GM21526 (cell line): ENCODE results near the gene CCDC201.
"Not testable (repeated sequence)": the region's sequence is repeated elsewhere in the genome, so short reads cannot be mapped to it uniquely, and the experiment has no call there.

Source experiments
- ATAC-seq: cut with Tn5 transposase; IDR thresholded peaks from one replicate; pipeline ENCODE4 v1.9.1; 2021; ENCODE audit warnings: moderate library complexity; ENCODE audit not compliant: unreplicated experiment, low FRiP score

The CCDC201 gene

DNA sequence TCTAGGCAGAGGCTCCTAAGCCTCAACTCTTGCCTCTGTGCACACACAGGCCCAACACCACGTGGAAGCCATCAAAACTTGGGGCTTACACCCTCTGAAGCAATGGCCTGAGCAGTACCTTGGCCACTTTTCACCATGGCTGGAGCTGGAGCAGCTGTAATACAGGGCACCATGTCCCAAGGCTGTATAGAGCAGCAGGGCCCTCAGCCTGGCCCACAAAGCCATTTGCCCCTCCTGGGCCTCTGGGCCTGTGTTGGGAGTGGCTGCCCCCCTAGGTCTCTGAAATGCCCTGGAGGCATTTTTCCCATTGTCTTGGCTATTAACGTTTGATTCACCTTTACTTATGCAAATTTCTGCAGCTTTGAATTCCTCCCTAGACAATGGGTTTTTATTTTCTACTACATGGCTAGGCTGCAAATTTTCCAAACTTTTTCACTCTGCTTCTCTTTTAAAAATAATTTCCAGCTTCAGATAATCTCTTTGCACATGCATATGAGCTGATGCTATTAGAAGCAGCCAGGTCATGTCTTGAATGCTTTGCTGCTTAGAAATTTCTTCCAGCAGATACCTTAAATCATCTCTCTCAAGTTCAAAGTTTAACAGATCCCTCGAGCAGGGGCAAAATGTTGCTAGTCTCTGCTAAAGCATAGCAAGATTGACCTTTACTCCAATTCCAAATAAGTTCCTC lies 5.7 kb upstream of the CCDC201 start:
- ATAC-seq: no peak

DNA sequence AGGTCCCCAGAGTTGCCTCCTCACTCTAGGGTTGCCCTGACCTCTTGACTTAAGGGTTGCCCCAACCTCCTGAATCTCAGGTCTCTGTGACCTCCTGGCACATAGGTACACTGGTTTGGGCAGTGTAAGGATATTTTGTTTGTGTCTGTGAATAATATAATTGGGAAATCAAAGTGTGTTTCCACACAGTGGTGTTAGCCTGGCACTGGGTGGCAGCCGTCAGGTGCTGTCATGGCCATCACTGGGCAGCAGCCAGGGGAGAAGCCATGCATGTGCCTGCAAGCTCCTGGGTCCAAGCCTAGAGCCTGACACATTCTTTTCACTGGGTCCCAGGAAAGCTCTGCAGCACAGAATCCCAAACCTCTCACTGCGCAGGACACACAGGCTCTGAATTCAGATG lies 3.6 kb upstream of the CCDC201 start:
- ATAC-seq: no peak

DNA sequence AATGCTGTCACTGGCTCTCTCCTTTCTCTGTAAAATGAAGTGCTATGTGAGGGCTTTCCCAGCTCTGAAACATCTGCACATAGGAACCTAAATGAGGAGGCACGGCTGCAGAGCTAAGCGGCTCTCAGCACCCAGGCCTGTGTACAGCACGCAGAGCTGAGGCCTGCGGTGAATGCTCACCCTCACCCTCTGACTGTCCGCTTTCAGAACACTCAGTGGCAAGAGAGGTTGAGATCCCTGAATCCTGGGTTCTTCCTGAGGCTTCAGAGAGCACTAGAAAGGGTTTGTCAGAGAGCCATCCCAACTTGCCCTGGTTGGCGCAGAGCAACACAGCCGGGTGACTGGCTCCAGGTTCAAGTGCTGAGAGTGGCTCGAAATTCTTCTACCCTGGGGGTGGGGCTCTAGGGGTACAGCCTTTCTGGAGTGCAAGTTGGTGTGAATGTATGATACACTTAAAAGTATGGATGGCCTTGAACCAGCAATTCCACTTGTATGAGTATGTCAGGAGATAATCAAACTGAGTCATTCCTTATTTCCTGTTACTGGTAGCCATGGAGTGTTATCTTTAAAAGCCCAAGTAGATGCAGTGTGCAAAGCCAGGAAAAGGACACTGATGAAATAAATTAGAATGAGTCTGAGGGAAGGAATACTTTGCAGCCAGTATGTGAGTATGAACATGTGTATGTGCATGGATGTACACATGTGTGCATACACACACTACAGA lies 1.7 kb upstream of the CCDC201 start:
- ATAC-seq: no peak

DNA sequence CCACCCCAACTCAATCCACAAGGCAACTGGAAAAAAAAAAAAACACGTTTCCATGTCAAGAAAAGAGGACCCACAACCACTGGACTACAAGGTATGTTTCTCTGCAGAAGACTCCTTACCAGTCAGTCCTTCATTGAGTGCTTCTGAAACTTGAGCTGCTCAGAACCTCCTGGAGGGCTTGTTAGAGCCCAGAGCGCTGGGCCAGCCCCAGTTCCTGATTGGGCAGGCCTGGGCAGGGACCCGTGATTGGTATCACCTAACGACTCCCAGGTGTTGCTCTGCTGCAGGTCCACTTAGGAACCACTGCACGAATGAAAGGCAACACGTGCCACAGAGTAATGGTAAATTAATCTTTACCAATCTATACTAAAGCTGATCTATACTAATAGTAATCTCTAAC lies 473 bp upstream of the CCDC201 start:
- no peak for ATAC-seq

DNA sequence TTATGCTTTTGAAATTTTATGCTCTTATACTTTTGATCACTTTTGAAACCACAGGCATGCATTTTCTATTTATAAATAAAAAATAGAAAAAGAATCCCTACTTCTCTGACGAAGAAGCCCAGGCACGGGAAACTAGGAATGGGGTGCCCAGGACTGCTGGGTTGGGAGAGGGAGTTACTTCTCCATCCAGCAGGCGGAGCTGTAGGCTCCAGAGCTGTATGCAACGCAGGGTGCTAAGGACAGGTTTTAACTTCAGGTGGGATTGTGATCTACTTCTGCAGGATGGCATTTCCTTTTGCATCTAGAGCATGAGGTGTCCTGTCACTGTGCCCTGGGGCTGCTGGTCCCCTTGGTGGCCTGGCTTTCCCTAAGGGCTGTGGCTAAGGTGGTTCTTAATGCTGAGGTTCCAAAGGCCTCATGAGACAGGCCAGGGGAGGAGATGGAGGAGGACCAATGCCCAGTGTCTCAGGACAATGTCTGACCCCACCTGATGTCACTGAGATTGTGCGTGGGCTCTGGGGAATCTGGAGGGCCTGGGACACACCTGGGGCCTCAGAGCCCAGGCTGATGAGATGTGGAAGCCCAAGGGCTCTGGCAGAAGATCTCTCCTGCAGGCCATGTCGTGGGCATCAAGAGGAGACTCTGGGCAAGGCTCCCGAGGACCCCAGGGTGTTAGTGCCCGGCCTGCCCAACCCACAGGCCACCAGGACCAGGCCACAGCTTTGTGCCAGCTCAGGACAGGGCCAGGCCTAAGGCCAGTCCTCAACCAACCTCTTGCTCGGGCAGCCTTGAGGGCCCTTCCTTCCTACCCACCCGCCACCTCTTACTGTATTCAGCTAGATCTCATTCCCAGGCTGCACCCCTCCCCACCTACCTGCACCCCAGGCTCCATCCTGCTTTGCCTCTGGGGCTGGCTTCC lies 507 bp downstream of the CCDC201 start:
- ATAC-seq: no peak

DNA sequence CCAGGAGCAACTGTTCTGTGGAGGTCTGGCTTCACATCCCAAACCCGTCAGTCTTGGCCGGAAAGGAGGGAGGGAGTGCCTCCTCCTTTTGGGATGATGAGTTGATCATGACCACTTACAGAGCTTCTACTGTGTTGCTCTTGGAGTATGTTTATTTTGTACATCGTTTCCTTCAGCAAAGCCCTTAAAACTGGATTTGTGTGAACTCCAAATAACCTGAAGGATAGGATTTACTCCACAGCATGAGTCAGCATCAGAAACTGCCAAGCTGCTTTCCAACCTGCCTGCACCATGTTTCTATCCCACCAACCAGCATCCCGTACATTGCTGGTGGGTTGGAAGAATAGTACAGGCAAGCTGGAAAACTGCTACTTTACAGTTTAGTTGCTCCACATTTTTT lies 3.5 kb downstream of the CCDC201 start:
- no peak for ATAC-seq

DNA sequence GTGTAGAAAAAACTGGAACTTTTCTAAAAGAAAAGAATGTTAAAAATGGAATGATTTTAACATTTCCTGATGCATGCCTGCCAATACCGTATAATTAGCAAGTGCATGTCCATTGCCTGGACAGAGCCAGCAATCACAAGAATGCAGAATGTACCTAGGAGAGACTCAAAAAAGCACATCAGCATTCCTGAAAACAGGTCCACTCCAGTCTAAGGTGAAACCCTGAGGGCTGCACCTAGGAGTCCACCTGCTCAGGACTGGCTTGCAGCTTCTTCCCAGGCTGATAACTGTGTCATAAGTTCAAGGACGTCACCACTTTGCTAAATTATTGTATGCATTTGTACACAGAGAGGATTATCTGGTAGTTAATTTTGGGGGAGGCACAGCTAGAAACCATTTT lies 5.4 kb downstream of the CCDC201 start:
- no peak for ATAC-seq

DNA sequence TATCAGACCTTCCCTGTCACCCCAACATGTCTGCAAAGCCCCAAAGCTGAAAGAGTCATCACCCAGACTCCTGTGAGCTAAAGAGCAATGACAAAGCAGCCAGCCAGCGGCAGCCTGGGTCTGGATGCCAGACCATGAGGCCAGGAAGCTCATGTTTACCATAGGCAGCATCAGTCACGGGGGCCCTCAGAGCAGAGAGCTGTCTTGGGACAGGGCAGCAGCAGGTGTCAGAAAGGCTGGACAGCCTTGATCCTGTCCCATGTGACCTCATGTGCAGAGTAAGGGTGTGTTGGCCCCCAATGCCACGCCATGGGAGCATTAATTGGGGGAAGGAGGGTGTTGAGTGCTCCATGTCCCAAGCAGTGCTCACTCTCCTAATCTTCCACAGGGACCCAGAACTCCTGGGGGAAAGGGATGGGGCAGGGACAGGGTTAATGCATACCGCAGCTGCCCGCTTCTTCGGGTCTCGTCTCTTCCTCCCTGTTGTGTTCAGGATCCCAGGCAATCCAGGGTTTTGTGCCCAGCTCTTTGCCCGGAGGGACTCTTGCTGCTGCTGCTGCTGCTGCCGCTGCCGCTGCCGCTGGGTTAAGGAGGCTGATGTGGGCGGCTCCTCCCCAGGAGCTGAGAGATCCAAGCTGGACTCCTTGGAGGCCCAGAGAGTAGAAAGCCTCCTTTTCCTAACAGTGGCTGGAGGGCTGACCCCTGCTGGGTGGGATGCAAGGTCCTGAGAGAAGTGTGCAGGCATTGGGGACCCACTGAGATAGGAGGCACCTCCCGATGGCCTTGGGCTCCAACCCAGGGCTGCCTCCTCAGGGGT lies 7.1 kb downstream of the CCDC201 start:
- no peak for ATAC-seq

DNA sequence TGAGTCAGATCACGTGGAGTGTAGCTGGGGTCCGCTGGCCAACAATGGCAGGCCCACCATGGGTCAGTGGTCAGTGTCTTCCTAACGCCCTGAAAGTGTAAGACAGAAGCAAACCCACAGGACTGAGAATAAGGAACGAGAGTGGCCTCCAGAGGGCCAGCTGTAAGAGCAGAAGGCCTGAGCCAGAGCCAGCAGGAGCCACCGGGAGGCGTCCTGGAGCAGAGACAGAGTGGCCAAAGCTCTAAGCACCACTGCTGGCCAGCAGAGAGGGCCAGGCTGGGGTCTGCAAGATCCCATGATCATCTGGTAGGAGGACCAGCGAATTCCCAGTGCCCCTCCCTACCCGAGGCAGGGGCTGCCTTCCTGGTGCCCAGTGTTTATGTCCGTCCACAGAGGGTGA lies 9.2 kb downstream of the CCDC201 start:
- no peak for ATAC-seq

DNA sequence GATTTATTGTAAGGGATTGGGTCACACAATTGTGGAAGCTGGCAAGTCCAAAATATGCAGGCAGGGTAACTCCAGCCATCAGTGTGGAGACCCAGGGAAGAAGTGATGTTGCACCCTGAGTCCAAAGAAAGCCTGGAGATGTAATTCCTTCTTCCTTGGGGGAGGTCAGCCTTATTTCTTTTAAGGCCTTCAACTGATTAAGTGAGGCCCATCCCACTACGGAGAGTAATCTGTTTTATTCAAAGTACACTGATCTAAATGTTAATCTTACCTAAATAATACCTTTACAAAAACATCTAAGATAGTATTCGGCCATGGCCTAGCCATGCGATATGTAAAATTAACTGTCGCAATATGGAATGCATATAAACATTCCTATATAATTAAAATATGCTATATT lies 16.0 kb downstream of the CCDC201 start:
- not testable (repeated sequence) for ATAC-seq

DNA sequence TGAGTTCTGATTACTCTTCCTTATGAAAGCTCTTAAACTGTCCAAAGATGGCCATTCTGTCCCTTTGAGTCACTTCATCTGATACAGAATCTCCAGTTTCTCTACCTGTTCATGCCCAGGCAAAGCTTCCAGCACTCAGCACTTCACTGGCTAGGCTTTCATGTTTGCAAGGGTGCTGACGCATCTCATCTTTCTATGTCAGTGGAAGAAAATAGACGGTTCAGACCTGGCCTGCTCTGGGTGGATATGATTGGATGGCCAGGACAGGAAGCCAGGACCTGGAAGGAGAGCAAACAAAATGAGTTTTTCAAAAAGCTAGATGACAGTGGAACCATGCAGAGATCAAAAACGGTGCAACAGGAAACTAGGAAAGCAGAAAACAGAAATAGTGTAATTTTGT lies 17.2 kb downstream of the CCDC201 start:
- not testable (repeated sequence) for ATAC-seq

DNA sequence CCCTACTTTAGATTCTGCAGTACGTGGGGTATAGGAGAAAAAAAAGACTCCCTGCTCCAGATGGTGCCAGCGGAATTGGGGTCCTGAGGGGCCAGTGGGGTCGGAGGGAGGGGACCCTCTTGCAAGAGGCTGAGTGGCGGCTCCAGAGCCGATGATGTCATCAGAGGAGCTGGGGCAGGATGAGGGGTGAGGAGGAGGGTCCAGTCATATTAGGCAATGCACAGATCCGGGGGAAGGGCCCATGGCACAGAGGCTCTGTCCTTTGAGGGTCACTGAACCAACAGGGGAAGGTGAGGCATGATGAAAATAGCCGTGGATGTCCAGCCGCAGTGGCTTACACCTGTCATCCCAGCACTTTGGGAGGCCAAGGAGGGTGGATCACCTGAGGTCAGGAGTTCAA lies 19.4 kb downstream of the CCDC201 start:
- not testable (repeated sequence) for ATAC-seq

DNA sequence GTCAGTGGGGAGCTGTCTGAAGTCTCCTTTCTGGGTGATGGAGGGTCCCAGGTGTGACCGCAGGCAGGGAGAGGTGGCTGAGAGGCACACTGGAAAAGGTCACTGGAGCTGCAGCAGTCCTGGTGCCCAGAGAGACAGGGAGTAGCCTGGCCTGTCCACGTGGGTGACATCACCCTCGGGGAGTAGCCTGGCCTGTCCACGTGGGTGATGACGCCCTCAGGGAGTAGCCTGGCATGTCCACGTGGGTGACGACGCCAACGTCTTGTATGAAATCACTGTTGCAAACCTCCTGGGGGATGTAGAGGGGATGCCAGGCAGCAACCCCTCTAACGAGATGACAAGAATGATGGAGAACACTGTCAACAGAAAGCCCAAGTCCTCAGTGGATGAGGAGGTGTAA lies 19.9 kb downstream of the CCDC201 start:
- ATAC-seq: not testable (repeated sequence)

DNA sequence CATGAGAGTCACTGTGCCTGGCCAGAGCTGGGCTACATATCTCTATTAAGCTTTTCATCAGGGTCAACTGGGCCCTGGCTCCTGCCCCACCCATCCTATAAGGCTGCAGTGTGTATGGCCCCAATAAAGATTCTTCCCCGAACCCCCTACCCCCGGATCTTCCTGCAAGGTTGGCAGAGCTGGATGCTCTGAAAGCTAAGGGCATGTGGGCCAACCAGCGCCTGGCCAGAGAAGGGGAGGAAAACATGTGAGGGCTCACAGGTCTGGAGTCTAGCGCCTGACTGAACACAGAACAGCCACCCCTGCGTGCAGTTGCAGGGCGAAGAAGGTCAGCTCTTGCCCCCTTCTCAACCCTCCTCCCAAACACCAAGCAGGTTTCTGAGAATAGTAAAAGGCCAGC lies 24.1 kb downstream of the CCDC201 start:
- ATAC-seq: not testable (repeated sequence)

DNA sequence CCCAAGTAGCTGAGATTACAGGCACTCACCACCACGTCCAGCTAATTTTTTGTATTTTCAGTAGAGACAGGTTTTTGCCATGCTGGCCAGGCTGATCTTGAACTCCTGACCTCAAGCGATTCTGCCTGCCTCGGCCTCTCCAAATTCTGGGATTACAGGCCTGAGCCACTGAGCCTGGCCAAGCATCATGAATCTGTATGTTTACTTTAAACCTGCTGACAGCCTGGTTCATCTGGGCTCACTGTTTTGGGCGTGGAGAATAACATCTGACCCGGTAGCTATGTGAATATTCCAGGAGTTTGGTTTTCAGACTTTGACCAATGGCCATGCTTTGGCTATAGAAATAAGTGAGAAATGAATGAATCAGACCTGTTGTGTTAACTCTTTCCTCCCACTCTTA lies 26.3 kb downstream of the CCDC201 start:
- ATAC-seq: not testable (repeated sequence)

DNA sequence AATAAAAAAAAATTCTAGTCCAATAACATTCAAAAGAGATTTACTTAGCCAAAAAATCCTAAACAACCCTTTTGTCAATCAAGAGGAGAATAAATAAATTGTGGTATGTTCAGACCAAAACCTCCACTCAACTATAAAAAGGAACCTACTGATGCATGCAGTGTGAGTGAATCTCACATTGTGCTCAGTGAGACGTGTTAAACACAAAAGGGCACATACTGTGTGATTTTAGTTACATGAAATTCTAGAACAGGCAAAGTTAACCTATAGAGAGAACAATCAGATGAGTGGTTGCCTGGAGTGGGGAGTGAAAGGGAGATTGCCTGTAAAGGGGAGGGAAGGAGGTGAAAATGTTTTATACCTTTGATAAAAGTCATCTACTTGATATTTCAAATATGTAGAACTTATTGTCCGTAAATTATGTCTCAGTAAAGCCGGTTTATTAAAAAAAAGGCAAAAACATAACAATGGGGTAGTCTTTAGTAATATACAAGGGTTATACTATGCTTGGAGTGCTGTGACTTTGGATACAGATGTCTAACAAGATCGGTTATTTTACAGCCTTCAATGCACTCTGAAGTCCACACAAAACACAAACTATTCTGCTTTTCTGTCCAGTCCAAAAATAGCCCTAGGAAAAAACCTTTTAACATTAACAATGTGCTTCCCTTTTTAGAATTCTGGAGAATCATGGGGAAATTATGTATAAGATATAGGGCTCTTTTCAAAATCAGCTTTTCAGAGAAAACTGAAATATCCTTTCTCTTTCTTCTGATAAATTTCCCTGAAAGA lies 30.8 kb downstream of the CCDC201 start:
- not testable (repeated sequence) for ATAC-seq

DNA sequence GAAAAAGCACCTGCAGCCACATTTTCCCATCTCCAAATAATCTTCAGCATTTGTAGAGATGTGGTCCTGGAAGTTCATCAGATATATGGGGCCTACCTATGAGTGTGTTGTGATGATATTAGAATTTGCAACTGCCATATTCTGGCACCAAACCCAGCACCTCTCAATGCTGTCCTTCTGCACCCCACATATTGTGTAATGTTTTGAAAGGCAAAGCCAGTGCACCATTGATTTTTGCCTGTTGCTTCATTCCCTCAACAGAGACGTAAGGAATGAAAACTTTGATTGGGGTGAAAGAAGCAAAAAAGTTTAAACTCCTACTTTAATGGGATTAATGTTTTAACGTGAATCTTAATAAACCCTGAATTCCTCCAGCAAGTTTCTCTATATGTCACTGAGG lies 34.0 kb downstream of the CCDC201 start:
- not testable (repeated sequence) for ATAC-seq

DNA sequence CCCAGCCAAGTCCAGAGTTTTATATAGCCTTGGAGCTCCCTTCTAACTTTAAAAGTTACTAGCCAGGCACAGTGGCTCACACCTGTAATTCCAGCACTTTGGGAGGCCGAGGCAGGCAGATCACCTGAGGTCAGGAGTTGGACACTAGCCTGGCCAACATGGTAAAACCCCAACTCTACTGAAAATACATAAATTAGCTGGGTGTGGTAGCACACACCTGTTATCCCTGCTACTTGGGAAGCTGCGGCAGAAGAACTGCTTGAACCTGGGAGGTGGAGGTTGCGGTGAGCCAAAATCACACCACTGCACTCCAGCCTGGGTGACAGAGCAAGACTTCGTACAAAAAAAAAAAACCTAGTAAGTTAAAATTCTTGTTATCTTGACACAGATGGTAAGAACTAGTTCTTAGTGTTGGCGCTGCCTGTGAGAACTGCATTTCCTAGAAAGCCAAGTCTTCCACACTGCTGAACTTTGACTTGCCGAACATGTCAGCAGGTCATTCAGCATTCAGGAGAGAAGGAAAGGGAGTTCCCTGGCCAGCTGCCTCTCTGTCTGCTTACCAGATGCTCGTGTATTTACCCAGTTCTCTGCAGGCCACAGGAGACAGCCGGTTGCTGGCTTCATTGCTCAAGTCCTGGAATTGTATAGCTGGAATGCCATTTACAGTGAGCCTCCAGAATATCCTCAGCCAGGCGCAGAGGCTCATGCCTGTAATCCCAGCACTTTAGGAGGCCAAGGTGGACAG lies 40.3 kb downstream of the CCDC201 start:
- not testable (repeated sequence) for ATAC-seq

DNA sequence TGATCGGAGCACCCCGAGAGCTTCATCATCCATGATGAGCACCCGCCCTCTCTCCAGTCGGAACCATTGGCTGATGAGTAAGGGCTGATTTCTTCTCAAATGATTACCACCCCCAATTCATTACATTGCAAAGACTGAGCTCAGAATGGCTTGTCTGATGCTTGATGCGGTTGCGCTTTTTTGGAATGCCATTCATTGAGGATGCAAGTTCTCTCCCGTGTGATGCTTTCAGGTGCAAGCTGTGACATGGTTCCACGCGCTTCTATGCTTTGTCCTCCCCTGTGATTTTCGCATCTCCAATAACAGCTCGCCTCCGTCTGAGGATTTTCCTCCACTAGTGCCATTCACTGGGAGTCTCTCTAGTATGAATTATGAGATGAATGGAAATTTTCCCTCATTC lies 43.0 kb downstream of the CCDC201 start:
- not testable (repeated sequence) for ATAC-seq
